GM12878 (cell line): ENCODE measurements around the gene ZNF701.

Source experiments
- CEBPB ChIP-seq, 2 experiments: fragments of 150-350 bp in 1 of 2; IDR thresholded peaks; 2 replicates each; pipeline ENCODE4 v1.6.1; 2012 to 2014; ENCODE audit warnings: low read depth in 2 of 2, low read length in 2 of 2, borderline replicate concordance in 1 of 2, inconsistent platforms in 1 of 2
- CHD4 ChIP-seq: fragments of 200-600 bp; sonication (generic); IDR thresholded peaks from 2 replicates; pipeline ENCODE4 v1.6.1; 2016; ENCODE audit warnings: mild to moderate bottlenecking
- CREB1 ChIP-seq: IDR thresholded peaks from 2 replicates; pipeline ENCODE4 v1.6.1; 2012; ENCODE audit warnings: low read depth, mild to moderate bottlenecking, inconsistent platforms
- CTCF ChIP-seq, 3 experiments: IDR thresholded peaks in 2 of 3; conservative IDR thresholded peaks in 1 of 3; 2 replicates each; pipeline ENCODE4 v1.5.1; 2011; ENCODE audit warnings: low read depth in 3 of 3, low read length in 3 of 3, mild to moderate bottlenecking in 3 of 3, control low read depth in 2 of 3, moderate library complexity in 2 of 3, inconsistent platforms in 1 of 3, mixed read lengths in 1 of 3; ENCODE audit not compliant: control insufficient read depth in 2 of 3, insufficient read depth in 1 of 3; ENCODE audit errors: extremely low read depth in 1 of 3
- E2F8 ChIP-seq: fragments of 450-650 bp; IDR thresholded peaks from 2 replicates; pipeline ENCODE4 v1.6.1; 2018; ENCODE audit warnings: mild to moderate bottlenecking, low read depth, moderate library complexity; ENCODE audit not compliant: partially characterized antibody
- JUND ChIP-seq: IDR thresholded peaks from 2 replicates; pipeline ENCODE4 v1.6.1; 2012; ENCODE audit warnings: low read depth, mild to moderate bottlenecking, low read length, improper control_type of control experiment, moderate library complexity
- PAX8 ChIP-seq: fragments of 450-650 bp; IDR thresholded peaks from 2 replicates; pipeline ENCODE4 v1.6.1; 2017; ENCODE audit warnings: mild to moderate bottlenecking, moderate library complexity
- POLR2A ChIP-seq: IDR thresholded peaks from 2 replicates; pipeline ENCODE4 v1.6.1; 2011; ENCODE audit warnings: low read depth, mild to moderate bottlenecking, low read length
- POU2F2 ChIP-seq: IDR thresholded peaks from 3 replicates; pipeline ENCODE4 v1.6.1; 2011; ENCODE audit warnings: low read depth, mild to moderate bottlenecking, low read length, borderline replicate concordance
- RCOR1 ChIP-seq: conservative IDR thresholded peaks from 2 replicates; pipeline ENCODE4 v1.6.1; 2012; ENCODE audit warnings: low read depth, low read length, improper control_type of control experiment
- RFX5 ChIP-seq: IDR thresholded peaks from 2 replicates; pipeline ENCODE4 v1.6.1; 2011; ENCODE audit warnings: low read depth, low read length, improper control_type of control experiment
- SMAD1 ChIP-seq: fragments of 450-650 bp; IDR thresholded peaks from 2 replicates; pipeline ENCODE4 v1.6.1; 2018; ENCODE audit warnings: mild to moderate bottlenecking, low read depth; ENCODE audit not compliant: partially characterized antibody
- ZZZ3 ChIP-seq: IDR thresholded peaks from 2 replicates; pipeline ENCODE4 v1.6.1; 2011; ENCODE audit warnings: low read depth; ENCODE audit not compliant: control insufficient read depth, insufficient read length

GRCh38 chr19:52533901-52534300 lies 36.2 kb upstream of the ZNF701 start:
- TF ChIP-seq POU2F2 (no peak), JUND (no peak), PAX8 (no peak), CTCF (IDR thresholded peaks at IDR 0.05 in 2 of 3, conservative IDR thresholded peaks at IDR 0.05 in 1 of 3; ENCODE audit: control insufficient read depth in 2 of 3, extremely low read depth in 1 of 3, insufficient read depth in 1 of 3, low read depth in 3 of 3, low read length in 3 of 3) (no peak), ZZZ3 (no peak), CREB1 (no peak), POLR2A (no peak), E2F8 (no peak), SMAD1 (no peak), RFX5 (no peak), CHD4 (no peak), CEBPB (IDR thresholded peaks at IDR 0.05; ENCODE audit: borderline replicate concordance in 1 of 2, low read depth in 2 of 2, low read length in 2 of 2) (no peak), RCOR1 (no peak)
